ENCODE measurements around the gene CSRNP3.

GRCh38 chr2:165660361-165660760, 190.9 kb downstream of the CSRNP3 start:
- TF ChIP-seq POLR2AphosphoS5 (IDR thresholded peaks at IDR 0.05; ENCODE audit: low read depth, low read length), result no peak
- no peak for TF ChIP-seq TAF1 (IDR thresholded peaks at IDR 0.05; ENCODE audit: low read depth, low read length)
- no peak for TF ChIP-seq POLR2A (IDR thresholded peaks at IDR 0.05; ENCODE audit: low read depth, low read length)
- no peak for TF ChIP-seq PAX5 (IDR thresholded peaks at IDR 0.05; ENCODE audit: insufficient read depth, low read length, severe bottlenecking)

All from GM12891 (cell line).